ENCODE results near the gene R3HCC1L.

DNA sequence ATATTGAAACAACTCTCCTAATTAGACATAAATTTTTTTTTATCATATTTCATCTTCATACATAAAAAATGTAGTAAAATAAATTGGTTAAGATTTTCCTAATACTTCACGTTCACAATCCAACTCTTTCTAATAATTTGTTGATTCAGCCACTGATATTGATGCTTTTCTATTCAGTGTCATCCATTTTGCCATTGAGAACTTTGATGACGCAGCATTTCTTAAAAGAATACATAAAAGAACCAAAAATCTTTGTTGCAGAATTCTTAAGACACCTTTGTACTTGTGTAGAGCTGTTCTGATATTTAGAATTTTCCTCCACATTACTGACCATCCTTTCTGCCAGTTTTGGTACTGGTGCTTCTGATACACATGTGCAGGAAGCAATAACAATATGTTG, 80.9 kb downstream of the R3HCC1L start:
- no peak for TF ChIP-seq POLR2A (IDR thresholded peaks at IDR 0.05; ENCODE audit: low read length)
- no peak for TF ChIP-seq EP300 (IDR thresholded peaks at IDR 0.05)
- no peak for TF ChIP-seq CEBPB (IDR thresholded peaks at IDR 0.05)
- TF ChIP-seq, protein P1, sequence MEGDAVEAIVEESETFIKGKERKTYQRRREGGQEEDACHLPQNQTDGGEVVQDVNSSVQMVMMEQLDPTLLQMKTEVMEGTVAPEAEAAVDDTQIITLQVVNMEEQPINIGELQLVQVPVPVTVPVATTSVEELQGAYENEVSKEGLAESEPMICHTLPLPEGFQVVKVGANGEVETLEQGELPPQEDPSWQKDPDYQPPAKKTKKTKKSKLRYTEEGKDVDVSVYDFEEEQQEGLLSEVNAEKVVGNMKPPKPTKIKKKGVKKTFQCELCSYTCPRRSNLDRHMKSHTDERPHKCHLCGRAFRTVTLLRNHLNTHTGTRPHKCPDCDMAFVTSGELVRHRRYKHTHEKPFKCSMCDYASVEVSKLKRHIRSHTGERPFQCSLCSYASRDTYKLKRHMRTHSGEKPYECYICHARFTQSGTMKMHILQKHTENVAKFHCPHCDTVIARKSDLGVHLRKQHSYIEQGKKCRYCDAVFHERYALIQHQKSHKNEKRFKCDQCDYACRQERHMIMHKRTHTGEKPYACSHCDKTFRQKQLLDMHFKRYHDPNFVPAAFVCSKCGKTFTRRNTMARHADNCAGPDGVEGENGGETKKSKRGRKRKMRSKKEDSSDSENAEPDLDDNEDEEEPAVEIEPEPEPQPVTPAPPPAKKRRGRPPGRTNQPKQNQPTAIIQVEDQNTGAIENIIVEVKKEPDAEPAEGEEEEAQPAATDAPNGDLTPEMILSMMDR (IDR thresholded peaks at IDR 0.05): no peak
- TF ChIP-seq SMC3 (IDR thresholded peaks at IDR 0.05): no peak
- no peak for TF ChIP-seq ZC3H11A (IDR thresholded peaks at IDR 0.05)
- TF ChIP-seq, protein P2, sequence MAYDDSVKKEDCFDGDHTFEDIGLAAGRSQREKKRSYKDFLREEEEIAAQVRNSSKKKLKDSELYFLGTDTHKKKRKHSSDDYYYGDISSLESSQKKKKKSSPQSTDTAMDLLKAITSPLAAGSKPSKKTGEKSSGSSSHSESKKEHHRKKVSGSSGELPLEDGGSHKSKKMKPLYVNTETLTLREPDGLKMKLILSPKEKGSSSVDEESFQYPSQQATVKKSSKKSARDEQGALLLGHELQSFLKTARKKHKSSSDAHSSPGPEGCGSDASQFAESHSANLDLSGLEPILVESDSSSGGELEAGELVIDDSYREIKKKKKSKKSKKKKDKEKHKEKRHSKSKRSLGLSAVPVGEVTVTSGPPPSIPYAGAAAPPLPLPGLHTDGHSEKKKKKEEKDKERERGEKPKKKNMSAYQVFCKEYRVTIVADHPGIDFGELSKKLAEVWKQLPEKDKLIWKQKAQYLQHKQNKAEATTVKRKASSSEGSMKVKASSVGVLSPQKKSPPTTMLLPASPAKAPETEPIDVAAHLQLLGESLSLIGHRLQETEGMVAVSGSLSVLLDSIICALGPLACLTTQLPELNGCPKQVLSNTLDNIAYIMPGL (CRISPR knock-in tag; IDR thresholded peaks at IDR 0.05; ENCODE audit: borderline replicate concordance): no peak
- no peak for TF ChIP-seq RCOR1 (IDR thresholded peaks at IDR 0.05; ENCODE audit: low read depth, low read length)
